MM.1S (cell line): ENCODE results near the gene IFT172.

ENCODE experiments used
- DNase-seq: peaks from one replicate; pipeline ENCODE4 v3.0.0-alpha.2; 2015
- H2AFZ ChIP-seq: fragments of 300-600 bp; sonication (generic); 2 replicates; pipeline ENCODE4 v1.6.0; 2016; ENCODE audit warnings: antibody characterized with exemption, low read length
- H3F3A ChIP-seq: fragments of 300-600 bp; sonication (generic); 2 replicates; pipeline ENCODE4 v1.6.1; 2016; ENCODE audit warnings: mild to moderate bottlenecking, antibody characterized with exemption, low read length, moderate library complexity, mixed read lengths; ENCODE audit not compliant: insufficient read depth
- H3K27ac ChIP-seq: fragments of 300-600 bp; sonication (generic); 2 replicates; pipeline ENCODE4 v1.5.1; 2016; ENCODE audit warnings: mild to moderate bottlenecking, low read length
- H3K27me3 ChIP-seq: fragments of 300-600 bp; sonication (generic); replicated peaks from 2 replicates; pipeline ENCODE4 v1.6.0; 2016; ENCODE audit warnings: low read length; ENCODE audit not compliant: insufficient read depth
- H3K36me3 ChIP-seq: fragments of 300-600 bp; sonication (generic); replicated peaks from 2 replicates; pipeline ENCODE4 v1.6.1; 2016; ENCODE audit warnings: mild to moderate bottlenecking, low read length, mixed read lengths; ENCODE audit not compliant: insufficient read depth
- H3K4me1 ChIP-seq: fragments of 300-600 bp; sonication (generic); 2 replicates; pipeline ENCODE4 v1.6.1; 2016; ENCODE audit warnings: low read length, mixed read lengths
- H3K4me2 ChIP-seq: fragments of 300-600 bp; sonication (generic); 2 replicates; pipeline ENCODE4 v1.6.0; 2016; ENCODE audit warnings: low read depth, low read length
- H3K4me3 ChIP-seq: fragments of 300-600 bp; sonication (generic); 2 replicates; pipeline ENCODE4 v1.5.1; 2016; ENCODE audit warnings: low read length, mixed read lengths
- H3K79me2 ChIP-seq: fragments of 300-600 bp; sonication (generic); 2 replicates; pipeline ENCODE4 v1.6.1; 2016; ENCODE audit warnings: mixed run types, low read length, mixed read lengths
- H3K9ac ChIP-seq: fragments of 300-600 bp; sonication (generic); 2 replicates; pipeline ENCODE4 v1.6.1; 2016; ENCODE audit warnings: low read length, mixed read lengths
- H3K9me2 ChIP-seq: fragments of 300-600 bp; sonication (generic); replicated peaks from 2 replicates; pipeline ENCODE4 v1.6.1; 2016; ENCODE audit warnings: mild to moderate bottlenecking, low read length, mixed read lengths; ENCODE audit not compliant: insufficient read depth
- H3K9me3 ChIP-seq: fragments of 300-600 bp; sonication (generic); replicated peaks from 2 replicates; pipeline ENCODE4 v1.6.1; 2016; ENCODE audit warnings: mild to moderate bottlenecking, low read length, mixed read lengths; ENCODE audit not compliant: insufficient read depth
- H4K20me1 ChIP-seq: fragments of 300-600 bp; sonication (generic); 2 replicates; pipeline ENCODE4 v1.6.1; 2016; ENCODE audit warnings: mild to moderate bottlenecking, low read length, moderate library complexity, mixed read lengths; ENCODE audit not compliant: insufficient read depth
- EZH2 ChIP-seq: fragments of 300-600 bp; sonication (generic); optimal IDR thresholded peaks from 2 replicates; pipeline ENCODE3; 2017; ENCODE audit warnings: low read depth, mild to moderate bottlenecking, antibody characterized with exemption, low read length, mixed read lengths
- EZH2phosphoT487 ChIP-seq: fragments of 300-600 bp; sonication (generic); IDR thresholded peaks from 2 replicates; pipeline ENCODE4 v1.6.1; 2018; ENCODE audit warnings: antibody characterized with exemption, low read length
- TF ChIP-seq, protein P1 (sequence below): fragments of 300-600 bp; sonication (generic); IDR thresholded peaks from 2 replicates; pipeline ENCODE4 v1.5.1; 2016; ENCODE audit warnings: antibody characterized with exemption, low read length, mixed read lengths

IFT172 gene

GRCh38 chr2:27453968-27454367, 35.6 kb downstream of the IFT172 start:
- no peak overlapping the region for H3K4me3 ChIP-seq
- H3K9me2 ChIP-seq, result no peaks in the 10 kb centered on the region
- no peak overlapping the region for H3K9ac ChIP-seq
- H3K27me3 ChIP-seq, result no peaks in the 10 kb centered on the region
- H3K36me3 ChIP-seq, result no peaks in the 10 kb centered on the region
- no peaks in the 10 kb centered on the region for H3K9me3 ChIP-seq
- no peaks in the 10 kb centered on the region for H3K4me1 ChIP-seq
- no peaks in the 10 kb centered on the region for H3K79me2 ChIP-seq
- TF ChIP-seq, protein P1, sequence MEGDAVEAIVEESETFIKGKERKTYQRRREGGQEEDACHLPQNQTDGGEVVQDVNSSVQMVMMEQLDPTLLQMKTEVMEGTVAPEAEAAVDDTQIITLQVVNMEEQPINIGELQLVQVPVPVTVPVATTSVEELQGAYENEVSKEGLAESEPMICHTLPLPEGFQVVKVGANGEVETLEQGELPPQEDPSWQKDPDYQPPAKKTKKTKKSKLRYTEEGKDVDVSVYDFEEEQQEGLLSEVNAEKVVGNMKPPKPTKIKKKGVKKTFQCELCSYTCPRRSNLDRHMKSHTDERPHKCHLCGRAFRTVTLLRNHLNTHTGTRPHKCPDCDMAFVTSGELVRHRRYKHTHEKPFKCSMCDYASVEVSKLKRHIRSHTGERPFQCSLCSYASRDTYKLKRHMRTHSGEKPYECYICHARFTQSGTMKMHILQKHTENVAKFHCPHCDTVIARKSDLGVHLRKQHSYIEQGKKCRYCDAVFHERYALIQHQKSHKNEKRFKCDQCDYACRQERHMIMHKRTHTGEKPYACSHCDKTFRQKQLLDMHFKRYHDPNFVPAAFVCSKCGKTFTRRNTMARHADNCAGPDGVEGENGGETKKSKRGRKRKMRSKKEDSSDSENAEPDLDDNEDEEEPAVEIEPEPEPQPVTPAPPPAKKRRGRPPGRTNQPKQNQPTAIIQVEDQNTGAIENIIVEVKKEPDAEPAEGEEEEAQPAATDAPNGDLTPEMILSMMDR, result no peak
- TF ChIP-seq EZH2phosphoT487 (no peak), EZH2 (no peak)
- no peaks in the 10 kb centered on the region for H3F3A ChIP-seq
- H3K27ac ChIP-seq, result no peak overlapping the region
- H2AFZ ChIP-seq, result no peak overlapping the region
- no peak for DNase-seq
- no peaks in the 10 kb centered on the region for H4K20me1 ChIP-seq
- no peak overlapping the region for H3K4me2 ChIP-seq

DNA sequence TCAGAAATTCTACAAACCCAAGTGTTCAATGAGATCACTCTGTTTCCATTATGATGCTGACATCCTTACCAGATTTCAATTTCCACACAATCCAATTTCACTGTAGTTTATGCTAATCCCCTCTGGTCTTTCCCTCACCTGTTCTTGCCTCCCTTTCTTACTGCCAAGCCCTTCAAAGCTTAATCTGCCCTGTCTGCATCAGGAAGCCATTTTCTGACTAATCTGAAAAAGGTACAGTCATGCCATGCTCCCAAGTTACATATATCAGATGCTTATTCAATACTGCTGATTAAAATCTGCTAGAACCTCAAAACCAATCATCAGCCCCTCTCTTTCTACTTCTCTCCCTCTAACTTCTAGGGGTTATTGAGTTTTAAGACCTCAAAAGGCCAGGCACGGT, 38.4 kb downstream of the IFT172 start:
- Histone ChIP-seq H3K9me2 (no peaks in the 10 kb centered on the region), H3F3A (no peaks in the 10 kb centered on the region), H3K4me3 (no peak overlapping the region), H3K4me2 (no peak overlapping the region), H3K9me3 (no peaks in the 10 kb centered on the region), H3K4me1 (no peaks in the 10 kb centered on the region), H3K27me3 (no peaks in the 10 kb centered on the region), H3K27ac (no peak overlapping the region), H2AFZ (no peak overlapping the region), H3K79me2 (no peaks in the 10 kb centered on the region), H3K9ac (no peak overlapping the region), H3K36me3 (no peaks in the 10 kb centered on the region), H4K20me1 (no peaks in the 10 kb centered on the region)
- no peak for DNase-seq
- TF ChIP-seq, protein P1, result no peak
- no peak for TF ChIP-seq EZH2phosphoT487
- TF ChIP-seq EZH2, result no peak

GRCh38 chr2:27448381-27448780, 41.2 kb downstream of the IFT172 start:
- no peak overlapping the region for H3K4me3 ChIP-seq
- TF ChIP-seq EZH2, result no peak
- TF ChIP-seq, protein P1, result no peak
- TF ChIP-seq EZH2phosphoT487, result no peak
- no peaks in the 10 kb centered on the region for H3K36me3 ChIP-seq
- H2AFZ ChIP-seq, result no peak overlapping the region
- DNase-seq, result no peak
- H3K27me3 ChIP-seq, result no peaks in the 10 kb centered on the region
- no peaks in the 10 kb centered on the region for H4K20me1 ChIP-seq
- H3K9me2 ChIP-seq, result no peaks in the 10 kb centered on the region
- H3K4me1 ChIP-seq, result no peaks in the 10 kb centered on the region
- H3K9me3 ChIP-seq, result no peaks in the 10 kb centered on the region
- no peak overlapping the region for H3K27ac ChIP-seq
- H3K9ac ChIP-seq, result no peak overlapping the region
- H3K79me2 ChIP-seq, result no peaks in the 10 kb centered on the region
- no peaks in the 10 kb centered on the region for H3F3A ChIP-seq
- H3K4me2 ChIP-seq, result no peak overlapping the region
